Neural progenitor cell (in vitro differentiated cells): ENCODE data around the gene ARSD.

ENCODE experiments used
- EZH2 ChIP-seq: fragments of 200-600 bp; sonication (generic); IDR thresholded peaks from 2 replicates; pipeline ENCODE4 v1.6.1; 2017; ENCODE audit warnings: antibody characterized with exemption, mild to moderate bottlenecking, moderate library complexity
- TF ChIP-seq, protein P1 (sequence below): fragments of 200-600 bp; sonication (generic); IDR thresholded peaks from 2 replicates; pipeline ENCODE4 v1.5.1; 2017; ENCODE audit warnings: antibody characterized with exemption, mild to moderate bottlenecking

DNA sequence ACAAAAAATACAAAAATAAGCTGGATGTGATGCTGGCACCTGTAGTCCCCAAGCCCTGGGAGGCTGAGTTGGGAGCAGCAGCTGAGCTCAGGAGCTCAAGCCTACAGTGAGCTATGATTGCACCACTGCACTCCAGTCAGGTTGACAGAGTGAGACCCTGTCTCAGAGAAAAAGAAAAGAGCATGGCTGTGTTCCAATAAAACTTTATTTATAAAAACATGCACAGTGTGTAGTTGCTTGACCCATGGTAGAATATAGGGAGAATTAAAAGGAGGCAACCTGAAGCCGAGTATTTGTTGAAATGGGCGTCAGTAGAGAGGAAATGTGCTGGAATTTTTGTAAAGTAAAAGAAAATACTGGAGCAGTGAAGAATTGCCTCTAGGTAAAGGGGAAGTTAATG is 73.4 kb downstream of the ARSD start:
- no peak for TF ChIP-seq EZH2
- TF ChIP-seq, protein P1, sequence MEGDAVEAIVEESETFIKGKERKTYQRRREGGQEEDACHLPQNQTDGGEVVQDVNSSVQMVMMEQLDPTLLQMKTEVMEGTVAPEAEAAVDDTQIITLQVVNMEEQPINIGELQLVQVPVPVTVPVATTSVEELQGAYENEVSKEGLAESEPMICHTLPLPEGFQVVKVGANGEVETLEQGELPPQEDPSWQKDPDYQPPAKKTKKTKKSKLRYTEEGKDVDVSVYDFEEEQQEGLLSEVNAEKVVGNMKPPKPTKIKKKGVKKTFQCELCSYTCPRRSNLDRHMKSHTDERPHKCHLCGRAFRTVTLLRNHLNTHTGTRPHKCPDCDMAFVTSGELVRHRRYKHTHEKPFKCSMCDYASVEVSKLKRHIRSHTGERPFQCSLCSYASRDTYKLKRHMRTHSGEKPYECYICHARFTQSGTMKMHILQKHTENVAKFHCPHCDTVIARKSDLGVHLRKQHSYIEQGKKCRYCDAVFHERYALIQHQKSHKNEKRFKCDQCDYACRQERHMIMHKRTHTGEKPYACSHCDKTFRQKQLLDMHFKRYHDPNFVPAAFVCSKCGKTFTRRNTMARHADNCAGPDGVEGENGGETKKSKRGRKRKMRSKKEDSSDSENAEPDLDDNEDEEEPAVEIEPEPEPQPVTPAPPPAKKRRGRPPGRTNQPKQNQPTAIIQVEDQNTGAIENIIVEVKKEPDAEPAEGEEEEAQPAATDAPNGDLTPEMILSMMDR: no peak
